ENCODE measurements around the gene CLEC19A. TPM values are rescaled to one million over a fixed set of nuclear protein-coding genes. Genes with fewer than 3 reads are reported as not detected.

CLEC19A gene
- polyA plus RNA-seq, 5 donors, result 0.11 to 0.51 (median 0.50) TPM; not detected in 2

GRCh38 chr16:19323596-19323995 is 38.1 kb downstream of the CLEC19A start:
- DNase-seq, result no peak

GRCh38 chr16:19328364-19328763 is 42.8 kb downstream of the CLEC19A start:
- no peak for DNase-seq

- DNase-seq, result no peak
These were observed 44.4 kb downstream of the CLEC19A start for GRCh38 chr16:19329932-19330331.

- DNase-seq, result peak; percentile 62 to 71
These were observed 45.4 kb downstream of the CLEC19A start for GRCh38 chr16:19330841-19331397.

GRCh38 chr16:19331794-19332193 is 46.3 kb downstream of the CLEC19A start:
- no peak for DNase-seq

- DNase-seq, result no peak
These were observed 52.8 kb downstream of the CLEC19A start for GRCh38 chr16:19338335-19338734.

- peak; percentile 15 to 32 for DNase-seq
These were observed 58.8 kb downstream of the CLEC19A start for GRCh38 chr16:19344224-19344801.

GRCh38 chr16:19344980-19345379 is 59.4 kb downstream of the CLEC19A start:
- no peak for DNase-seq

- no peak for DNase-seq
These were observed 60.9 kb downstream of the CLEC19A start for GRCh38 chr16:19346335-19346922.

GRCh38 chr16:19348125-19348524 is 62.6 kb downstream of the CLEC19A start:
- no peak for DNase-seq

GRCh38 chr16:19348578-19349315 is 63.2 kb downstream of the CLEC19A start:
- DNase-seq, result no peak

GRCh38 chr16:19354371-19354770 is 68.8 kb downstream of the CLEC19A start:
- DNase-seq, result no peak

GRCh38 chr16:19356024-19356952 is 70.8 kb downstream of the CLEC19A start:
- DNase-seq, result no peak

GRCh38 chr16:19359556-19359955 is 74.0 kb downstream of the CLEC19A start:
- DNase-seq, result no peak

Other genes with a start within 250 kb of the CLEC19A start
- gene COQ7, start 218.1 kb upstream of the CLEC19A start, polyA plus RNA-seq (ENCODE audit: insufficient read depth in 1 of 5, insufficient read length in 5 of 5, low replicate concordance in 1 of 5), result 10 to 100 TPM; 22.9 to 34.5 (median 28.6) TPM
- 10 to 100 TPM; 21.1 to 31.5 (median 25.1) TPM for gene ITPRIPL2, start 171.8 kb upstream of the CLEC19A start, polyA plus RNA-seq (ENCODE audit: insufficient read depth in 1 of 5, insufficient read length in 5 of 5, low replicate concordance in 1 of 5)
- 10 to 100 TPM; 12.8 to 18.9 (median 13.8) TPM for gene SYT17, start 117.5 kb upstream of the CLEC19A start, polyA plus RNA-seq (ENCODE audit: insufficient read depth in 1 of 5, insufficient read length in 5 of 5, low replicate concordance in 1 of 5)
- 10 to 100 TPM in 1 of 5 donors, 1 to 10 TPM in 4; 5.7 to 15.5 (median 9.0) TPM for gene TMC5, start 132.2 kb downstream of the CLEC19A start, polyA plus RNA-seq (ENCODE audit: insufficient read depth in 1 of 5, insufficient read length in 5 of 5, low replicate concordance in 1 of 5)
- gene GDE1, start 236.4 kb downstream of the CLEC19A start, polyA plus RNA-seq (ENCODE audit: insufficient read depth in 1 of 5, insufficient read length in 5 of 5, low replicate concordance in 1 of 5), result 10 to 100 TPM; 66.6 to 87.7 (median 77.3) TPM
- gene CCP110, start 238.2 kb downstream of the CLEC19A start, polyA plus RNA-seq (ENCODE audit: insufficient read depth in 1 of 5, insufficient read length in 5 of 5, low replicate concordance in 1 of 5), result 10 to 100 TPM; 28.0 to 66.3 (median 53.4) TPM